HG02943 (cell line): Measurements from ENCODE around the gene UBE2E2.
"Not testable (repeated sequence)": the region's sequence is repeated elsewhere in the genome, so short reads cannot be mapped to it uniquely, and the experiment has no call there.

Source experiments
- ATAC-seq: cut with Tn5 transposase; IDR thresholded peaks from one replicate; pipeline ENCODE4 v1.9.1; 2021; ENCODE audit warnings: mild to moderate bottlenecking, low read depth, moderate library complexity; ENCODE audit not compliant: unreplicated experiment

UBE2E2 gene

GRCh38 chr3:23319366-23320312 lies 116.5 kb downstream of the UBE2E2 start:
- ATAC-seq = no peak

- ATAC-seq = no peak
Observed at GRCh38 chr3:23320586-23321570, 117.8 kb downstream of the UBE2E2 start.

GRCh38 chr3:23324745-23325144 lies 121.6 kb downstream of the UBE2E2 start:
- ATAC-seq = no peak

- no peak for ATAC-seq
Observed at GRCh38 chr3:23325466-23326065, 122.4 kb downstream of the UBE2E2 start.

GRCh38 chr3:23329471-23330105 lies 126.5 kb downstream of the UBE2E2 start:
- no peak for ATAC-seq

GRCh38 chr3:23330568-23330967 lies 127.4 kb downstream of the UBE2E2 start:
- ATAC-seq = no peak

- no peak for ATAC-seq
Observed at GRCh38 chr3:23331141-23331935, 128.2 kb downstream of the UBE2E2 start.

- no peak for ATAC-seq
Observed at GRCh38 chr3:23333633-23334032, 130.5 kb downstream of the UBE2E2 start.

- ATAC-seq = not testable (repeated sequence)
Observed at GRCh38 chr3:23336853-23337252, 133.7 kb downstream of the UBE2E2 start.

GRCh38 chr3:23341147-23341838 lies 138.2 kb downstream of the UBE2E2 start:
- ATAC-seq = no peak

GRCh38 chr3:23342343-23342742 lies 139.2 kb downstream of the UBE2E2 start:
- no peak for ATAC-seq

GRCh38 chr3:23343509-23343908 lies 140.4 kb downstream of the UBE2E2 start:
- no peak for ATAC-seq

GRCh38 chr3:23344886-23345285 lies 141.8 kb downstream of the UBE2E2 start:
- ATAC-seq = no peak

- ATAC-seq = not testable (repeated sequence)
Observed at GRCh38 chr3:23349444-23349843, 146.3 kb downstream of the UBE2E2 start.

- ATAC-seq = no peak
Observed at GRCh38 chr3:23356169-23356568, 153.0 kb downstream of the UBE2E2 start.

GRCh38 chr3:23356923-23357322 lies 153.8 kb downstream of the UBE2E2 start:
- ATAC-seq = no peak

- no peak for ATAC-seq
Observed at GRCh38 chr3:23359116-23359515, 156.0 kb downstream of the UBE2E2 start.

GRCh38 chr3:23365066-23365465 lies 161.9 kb downstream of the UBE2E2 start:
- no peak for ATAC-seq

- no peak for ATAC-seq
Observed at GRCh38 chr3:23368731-23369130, 165.6 kb downstream of the UBE2E2 start.
